Osteocyte (in vitro differentiated cells): ENCODE data around the gene STC2. TPM values are rescaled to one million over a fixed set of nuclear protein-coding genes. Genes with fewer than 3 reads are reported as not detected.

Experiments
- DNase-seq: peaks from one replicate; pipeline ENCODE4 v3.0.0; 2021; ENCODE audit warnings: mixed read lengths; ENCODE audit not compliant: unreplicated experiment; ENCODE audit errors: extremely low spot score
- H3K27ac Mint-ChIP-seq: one replicate; pipeline ENCODE4 v1.8.0; 2021; ENCODE audit warnings: mild to moderate bottlenecking, mixed read lengths; ENCODE audit not compliant: unreplicated experiment
- H3K27me3 Mint-ChIP-seq: one replicate; pipeline ENCODE4 v1.8.0; 2021; ENCODE audit warnings: mixed read lengths; ENCODE audit not compliant: unreplicated experiment
- H3K36me3 Mint-ChIP-seq: one replicate; pipeline ENCODE4 v1.8.0; 2021; ENCODE audit warnings: mixed read lengths; ENCODE audit not compliant: unreplicated experiment
- H3K4me1 Mint-ChIP-seq: one replicate; pipeline ENCODE4 v1.8.0; 2021; ENCODE audit warnings: mixed read lengths; ENCODE audit not compliant: unreplicated experiment
- H3K4me3 Mint-ChIP-seq: one replicate; pipeline ENCODE4 v1.8.0; 2021; ENCODE audit warnings: mild to moderate bottlenecking, moderate library complexity, mixed read lengths; ENCODE audit not compliant: unreplicated experiment
- H3K9me3 Mint-ChIP-seq: one replicate; pipeline ENCODE4 v1.8.0; 2021; ENCODE audit warnings: mixed read lengths; ENCODE audit not compliant: unreplicated experiment
- total RNA-seq: library from RNA; stranded (reverse); gene quantifications from 2 replicates; pipeline ENCODE4 v1.2.1, GENCODE V29; 2021
- TF ChIP-seq, protein P1 (sequence below): fragments of 200-600 bp; sonication (generic); IDR thresholded peaks from 2 replicates; pipeline ENCODE4 v1.5.0; 2021; ENCODE audit warnings: antibody characterized with exemption, mild to moderate bottlenecking, moderate library complexity

STC2 gene
- total RNA-seq, 1 donor from 2014 or later, result 334 TPM

DNA sequence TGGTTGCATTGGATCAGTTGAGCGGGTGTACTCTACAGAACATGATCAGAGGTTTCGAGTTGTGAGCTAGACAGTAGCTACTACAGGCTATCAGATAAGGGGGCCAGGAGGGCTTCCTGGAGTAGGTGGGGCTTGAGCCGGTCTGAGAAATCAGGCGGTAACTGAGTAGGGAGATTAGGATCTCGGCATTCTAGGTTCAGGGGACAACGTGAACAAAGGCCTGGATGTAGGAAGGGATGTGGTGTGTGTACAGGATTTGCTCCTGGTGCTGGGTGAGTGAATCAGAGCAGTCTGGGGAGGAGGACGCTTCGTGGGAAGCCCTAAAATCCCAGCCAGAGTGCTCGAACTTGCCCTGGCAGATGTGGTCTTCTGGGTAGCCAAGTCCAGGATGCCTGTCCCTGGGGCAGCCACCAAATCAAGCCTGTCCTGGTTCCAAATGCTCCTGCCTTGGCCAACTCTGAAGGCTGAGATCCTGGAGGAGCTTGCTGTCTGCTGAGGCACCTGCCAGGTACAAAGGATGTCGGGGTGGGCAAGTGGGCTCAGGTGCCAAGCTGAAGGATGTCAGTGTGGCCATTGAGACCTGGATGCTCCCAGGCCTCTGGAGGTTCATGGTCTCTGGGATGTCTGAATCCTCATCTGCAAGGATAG lies 33.4 kb downstream of the STC2 start:
- no peaks in the 10 kb centered on the region for H3K36me3 Mint-ChIP-seq
- no peak for DNase-seq
- TF ChIP-seq, protein P1, sequence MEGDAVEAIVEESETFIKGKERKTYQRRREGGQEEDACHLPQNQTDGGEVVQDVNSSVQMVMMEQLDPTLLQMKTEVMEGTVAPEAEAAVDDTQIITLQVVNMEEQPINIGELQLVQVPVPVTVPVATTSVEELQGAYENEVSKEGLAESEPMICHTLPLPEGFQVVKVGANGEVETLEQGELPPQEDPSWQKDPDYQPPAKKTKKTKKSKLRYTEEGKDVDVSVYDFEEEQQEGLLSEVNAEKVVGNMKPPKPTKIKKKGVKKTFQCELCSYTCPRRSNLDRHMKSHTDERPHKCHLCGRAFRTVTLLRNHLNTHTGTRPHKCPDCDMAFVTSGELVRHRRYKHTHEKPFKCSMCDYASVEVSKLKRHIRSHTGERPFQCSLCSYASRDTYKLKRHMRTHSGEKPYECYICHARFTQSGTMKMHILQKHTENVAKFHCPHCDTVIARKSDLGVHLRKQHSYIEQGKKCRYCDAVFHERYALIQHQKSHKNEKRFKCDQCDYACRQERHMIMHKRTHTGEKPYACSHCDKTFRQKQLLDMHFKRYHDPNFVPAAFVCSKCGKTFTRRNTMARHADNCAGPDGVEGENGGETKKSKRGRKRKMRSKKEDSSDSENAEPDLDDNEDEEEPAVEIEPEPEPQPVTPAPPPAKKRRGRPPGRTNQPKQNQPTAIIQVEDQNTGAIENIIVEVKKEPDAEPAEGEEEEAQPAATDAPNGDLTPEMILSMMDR, result no peak
- H3K4me1 Mint-ChIP-seq, result peaks cover 54% of the 10 kb centered on the region
- no peaks in the 10 kb centered on the region for H3K27me3 Mint-ChIP-seq
- H3K27ac Mint-ChIP-seq, result peak overlapping the region; percentile 66
- H3K4me3 Mint-ChIP-seq, result no peak overlapping the region
- no peaks in the 10 kb centered on the region for H3K9me3 Mint-ChIP-seq

DNA sequence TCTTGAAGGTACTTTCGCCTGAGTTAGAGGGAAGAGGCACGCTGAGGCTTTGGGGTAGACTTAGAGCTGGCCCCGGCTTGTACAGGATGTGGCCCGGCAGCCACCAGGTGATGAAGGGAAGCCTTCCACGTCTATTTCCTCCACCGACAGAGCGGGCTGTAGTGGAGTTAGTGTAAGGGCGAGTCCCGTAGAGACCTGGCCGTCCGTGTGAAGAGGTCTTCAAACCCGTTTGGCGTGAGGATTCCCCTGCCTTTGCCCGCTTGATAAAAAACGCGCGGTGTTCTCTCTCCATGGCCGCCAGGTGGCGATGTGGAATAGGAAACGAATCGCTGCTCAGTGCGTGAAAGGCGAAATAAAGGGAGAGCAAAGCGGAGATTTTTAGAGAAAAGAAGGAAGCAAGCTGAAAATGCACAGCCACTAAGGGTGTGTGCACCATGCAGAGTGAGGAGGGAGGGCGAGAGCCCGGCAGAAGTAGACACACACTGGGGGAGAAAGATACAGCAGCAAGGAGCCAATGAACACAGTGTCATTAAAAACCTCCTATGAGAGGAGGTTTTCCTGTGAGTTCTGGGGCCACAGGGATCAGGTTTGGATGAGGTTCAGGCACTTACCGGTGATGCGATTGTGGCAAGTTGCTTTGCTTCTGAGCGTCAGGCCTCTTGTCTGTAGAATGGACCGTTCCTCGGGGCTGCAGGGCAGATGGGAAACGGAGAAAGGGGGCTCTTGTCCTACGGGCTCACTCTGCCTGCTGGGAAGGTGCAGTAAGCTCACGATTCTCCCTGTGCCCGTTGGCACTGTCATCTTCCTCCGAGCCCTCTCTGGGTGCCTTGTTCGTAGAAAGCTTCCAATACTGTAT lies 34.2 kb downstream of the STC2 start:
- TF ChIP-seq, protein P1, result peak; percentile 93
- Mint-ChIP-seq H3K4me3 (peak overlapping the region; percentile 24), H3K9me3 (no peaks in the 10 kb centered on the region), H3K27me3 (no peaks in the 10 kb centered on the region), H3K27ac (peak overlapping the region; percentile 66), H3K4me1 (peaks cover 54% of the 10 kb centered on the region), H3K36me3 (no peaks in the 10 kb centered on the region)
- DNase-seq, result peak; percentile 92

DNA sequence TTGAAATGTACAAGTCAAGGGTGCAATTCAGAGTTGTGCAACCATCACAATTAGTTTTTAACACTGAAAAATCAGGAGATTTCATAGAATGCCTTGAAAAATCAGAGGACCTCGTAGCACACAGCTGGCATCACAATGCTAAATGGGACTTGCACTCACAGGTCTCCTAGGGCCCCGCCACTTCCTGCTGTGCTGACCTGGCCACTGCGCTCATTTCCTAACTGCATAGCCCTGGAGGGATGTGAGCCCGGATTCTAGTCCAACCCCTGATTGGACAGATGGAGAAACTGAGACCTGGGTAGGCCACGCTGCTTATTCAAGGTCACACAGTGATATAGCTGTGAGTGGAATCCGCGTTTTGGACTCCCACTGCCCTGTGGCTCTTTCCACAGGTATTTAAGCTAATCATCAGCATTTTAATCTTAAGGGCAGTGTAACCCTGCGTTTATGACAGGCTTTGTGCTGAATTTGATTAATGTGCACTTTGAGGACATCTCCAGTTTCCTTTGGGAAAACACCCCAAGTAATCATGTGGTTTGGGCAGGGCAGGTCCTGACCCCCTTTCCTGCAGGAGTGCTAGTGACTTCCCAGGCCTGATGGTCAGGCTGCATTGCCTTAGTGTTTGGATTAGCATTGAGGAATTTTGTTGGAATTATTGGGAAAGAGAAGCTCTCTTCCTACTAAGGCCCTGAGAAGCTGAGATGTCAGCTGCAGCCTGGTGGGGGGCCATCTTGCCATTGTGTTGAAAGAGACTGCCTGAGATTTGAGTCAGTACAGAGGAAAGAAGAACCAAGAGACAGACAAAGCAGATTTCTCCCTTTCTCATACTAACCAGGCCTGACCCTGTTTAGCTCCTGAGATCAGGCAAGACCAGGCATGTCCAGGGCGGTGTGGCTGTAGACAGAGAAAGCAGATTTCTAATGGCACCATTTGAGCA lies 36.2 kb downstream of the STC2 start:
- Mint-ChIP-seq H3K36me3 (no peaks in the 10 kb centered on the region), H3K4me1 (peaks cover 48% of the 10 kb centered on the region), H3K27me3 (peaks cover 5% of the 10 kb centered on the region), H3K4me3 (no peak overlapping the region), H3K9me3 (no peaks in the 10 kb centered on the region), H3K27ac (peak overlapping the region; percentile 91)
- TF ChIP-seq, protein P1, result no peak
- DNase-seq, result no peak

DNA sequence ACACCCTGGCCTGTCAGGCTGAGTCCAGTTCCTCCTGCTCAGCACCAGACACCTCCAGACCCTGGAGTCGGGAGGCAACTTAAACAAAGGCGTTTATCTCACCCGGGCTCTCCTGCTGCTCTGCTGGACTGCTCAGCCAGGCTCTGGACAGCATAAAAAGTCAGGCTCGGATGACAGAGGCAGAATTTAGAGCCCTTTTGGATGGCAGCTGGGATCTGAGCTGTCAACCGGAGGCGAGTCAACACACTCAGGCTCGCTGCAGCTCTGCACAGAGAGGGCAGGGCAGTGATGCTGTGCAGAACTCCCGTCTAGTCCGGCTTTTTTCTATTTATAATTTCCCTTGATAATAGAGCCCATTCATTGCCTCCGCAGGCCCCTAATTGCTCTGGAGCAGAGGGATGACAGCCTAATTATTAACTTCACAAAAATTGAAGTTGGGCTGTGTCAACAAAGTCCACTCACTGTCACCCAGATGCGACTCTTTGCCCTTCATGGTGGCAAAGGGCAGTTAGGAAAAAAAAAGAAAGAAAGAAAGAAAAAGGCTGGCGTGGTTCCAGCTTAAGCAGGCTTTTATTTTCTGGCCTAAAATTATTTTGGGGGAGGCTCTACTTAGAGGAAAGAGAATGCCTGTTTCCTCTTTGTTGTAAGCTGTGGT lies 37.6 kb downstream of the STC2 start:
- TF ChIP-seq, protein P1, result no peak
- H3K27me3 Mint-ChIP-seq, result peaks cover 9% of the 10 kb centered on the region
- no peaks in the 10 kb centered on the region for H3K36me3 Mint-ChIP-seq
- DNase-seq, result no peak
- H3K9me3 Mint-ChIP-seq, result no peaks in the 10 kb centered on the region
- peak overlapping the region; percentile 34 for H3K27ac Mint-ChIP-seq
- no peak overlapping the region for H3K4me3 Mint-ChIP-seq
- peaks cover 50% of the 10 kb centered on the region for H3K4me1 Mint-ChIP-seq
